ENCODE results near the gene GCN1. TPM values are rescaled to one million over a fixed set of nuclear protein-coding genes. Genes with fewer than 3 reads are reported as not detected.

GCN1 gene
- total RNA-seq, 1 experiment from 2014 or later, result 117 TPM

DNA sequence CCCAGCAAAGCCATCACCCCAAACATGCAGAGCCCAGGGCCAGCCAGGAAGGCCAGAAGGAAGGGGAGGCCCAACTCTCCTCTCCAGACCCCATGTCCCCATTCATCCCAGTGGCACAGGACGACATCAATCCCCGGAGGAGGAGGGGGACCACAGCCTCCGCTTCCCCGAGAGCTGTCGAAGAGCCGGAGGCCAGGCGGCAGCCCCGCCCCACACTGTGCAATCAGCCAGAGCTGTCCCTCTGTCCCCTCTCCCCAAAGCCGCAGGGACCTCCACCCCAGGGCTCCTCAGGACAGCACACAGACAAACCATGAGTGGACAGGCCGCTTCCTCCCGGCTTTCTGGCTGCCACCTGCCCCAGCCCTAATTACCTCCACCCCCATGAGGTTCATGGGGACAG, 94.8 kb downstream of the GCN1 start:
- no peak for DNase-seq (ENCODE audit: unreplicated experiment)
- Mint-ChIP-seq H3K9me3 (ENCODE audit: unreplicated experiment) (no peaks in the 10 kb centered on the region), H3K27me3 (ENCODE audit: insufficient read depth, unreplicated experiment) (no peaks in the 10 kb centered on the region), H3K27ac (ENCODE audit: low read depth, unreplicated experiment) (no peak overlapping the region), H3K4me1 (ENCODE audit: insufficient read depth, unreplicated experiment) (peaks cover under 1% of the 10 kb centered on the region), H3K36me3 (ENCODE audit: insufficient read depth, unreplicated experiment) (peaks cover 62% of the 10 kb centered on the region), H3K4me3 (ENCODE audit: unreplicated experiment) (no peak overlapping the region)
- intact Hi-C loops (cut with micrococcal nuclease), result no loop called here
- TF ChIP-seq, protein P1, sequence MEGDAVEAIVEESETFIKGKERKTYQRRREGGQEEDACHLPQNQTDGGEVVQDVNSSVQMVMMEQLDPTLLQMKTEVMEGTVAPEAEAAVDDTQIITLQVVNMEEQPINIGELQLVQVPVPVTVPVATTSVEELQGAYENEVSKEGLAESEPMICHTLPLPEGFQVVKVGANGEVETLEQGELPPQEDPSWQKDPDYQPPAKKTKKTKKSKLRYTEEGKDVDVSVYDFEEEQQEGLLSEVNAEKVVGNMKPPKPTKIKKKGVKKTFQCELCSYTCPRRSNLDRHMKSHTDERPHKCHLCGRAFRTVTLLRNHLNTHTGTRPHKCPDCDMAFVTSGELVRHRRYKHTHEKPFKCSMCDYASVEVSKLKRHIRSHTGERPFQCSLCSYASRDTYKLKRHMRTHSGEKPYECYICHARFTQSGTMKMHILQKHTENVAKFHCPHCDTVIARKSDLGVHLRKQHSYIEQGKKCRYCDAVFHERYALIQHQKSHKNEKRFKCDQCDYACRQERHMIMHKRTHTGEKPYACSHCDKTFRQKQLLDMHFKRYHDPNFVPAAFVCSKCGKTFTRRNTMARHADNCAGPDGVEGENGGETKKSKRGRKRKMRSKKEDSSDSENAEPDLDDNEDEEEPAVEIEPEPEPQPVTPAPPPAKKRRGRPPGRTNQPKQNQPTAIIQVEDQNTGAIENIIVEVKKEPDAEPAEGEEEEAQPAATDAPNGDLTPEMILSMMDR (IDR thresholded peaks at IDR 0.05; ENCODE audit: unreplicated experiment), result no peak
- BruUV-seq (replicated peaks), result no TSS peak
- ChIA-PET POLR2A (no interaction called here), CTCF (interaction anchor here (0.7 to 1.8 kb wide), 3 partner anchors 12 to 218 kb away, joined by 4 to 10 read pairs (median 4); partner anchors contain the start of gene RAB35)

DNA sequence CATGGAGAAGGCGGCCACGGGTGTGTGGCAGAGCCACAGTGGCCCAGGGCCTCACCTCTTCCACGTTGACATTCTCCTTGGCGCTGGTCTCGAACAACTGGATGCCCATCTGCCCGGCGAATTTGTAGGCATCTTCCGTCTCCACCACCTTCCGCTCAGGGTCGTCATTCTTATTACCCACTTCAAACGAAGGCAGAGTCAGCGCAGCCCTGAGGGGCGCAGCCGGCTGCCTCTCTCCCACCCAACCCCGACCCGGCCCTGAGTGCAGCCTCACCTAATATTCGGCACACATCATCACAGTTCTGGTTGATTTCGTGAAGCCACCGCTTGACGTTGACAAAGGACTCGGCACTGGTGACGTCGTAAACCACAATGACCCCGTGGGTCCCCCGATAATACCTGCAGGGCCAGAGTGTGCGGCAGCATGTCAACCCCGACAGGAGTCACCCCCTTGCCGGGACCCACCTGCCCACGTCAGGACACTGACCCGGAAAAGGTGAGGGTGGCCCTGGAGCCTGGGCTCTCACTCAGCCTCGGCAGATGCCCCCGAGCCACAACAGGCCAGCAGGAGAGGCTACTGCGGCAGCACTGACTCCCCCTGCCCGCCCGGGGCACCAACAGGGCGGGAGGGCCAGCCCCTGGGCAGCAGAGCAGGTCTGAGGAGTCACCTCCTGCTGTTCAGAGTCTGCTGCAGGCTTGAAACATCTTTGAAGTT, 95.6 kb downstream of the GCN1 start:
- TF ChIP-seq, protein P1 (IDR thresholded peaks at IDR 0.05; ENCODE audit: unreplicated experiment), result no peak
- Mint-ChIP-seq H3K9me3 (ENCODE audit: unreplicated experiment) (no peaks in the 10 kb centered on the region), H3K27ac (ENCODE audit: low read depth, unreplicated experiment) (no peak overlapping the region), H3K36me3 (ENCODE audit: insufficient read depth, unreplicated experiment) (peaks cover 65% of the 10 kb centered on the region), H3K4me1 (ENCODE audit: insufficient read depth, unreplicated experiment) (no peaks in the 10 kb centered on the region), H3K27me3 (ENCODE audit: insufficient read depth, unreplicated experiment) (no peaks in the 10 kb centered on the region), H3K4me3 (ENCODE audit: unreplicated experiment) (no peak overlapping the region)
- no peak for DNase-seq (ENCODE audit: unreplicated experiment)
- ChIA-PET POLR2A (no interaction called here), CTCF (no interaction called here)
- BruUV-seq (replicated peaks), result no TSS peak
- intact Hi-C loops (cut with micrococcal nuclease), result no loop called here

DNA sequence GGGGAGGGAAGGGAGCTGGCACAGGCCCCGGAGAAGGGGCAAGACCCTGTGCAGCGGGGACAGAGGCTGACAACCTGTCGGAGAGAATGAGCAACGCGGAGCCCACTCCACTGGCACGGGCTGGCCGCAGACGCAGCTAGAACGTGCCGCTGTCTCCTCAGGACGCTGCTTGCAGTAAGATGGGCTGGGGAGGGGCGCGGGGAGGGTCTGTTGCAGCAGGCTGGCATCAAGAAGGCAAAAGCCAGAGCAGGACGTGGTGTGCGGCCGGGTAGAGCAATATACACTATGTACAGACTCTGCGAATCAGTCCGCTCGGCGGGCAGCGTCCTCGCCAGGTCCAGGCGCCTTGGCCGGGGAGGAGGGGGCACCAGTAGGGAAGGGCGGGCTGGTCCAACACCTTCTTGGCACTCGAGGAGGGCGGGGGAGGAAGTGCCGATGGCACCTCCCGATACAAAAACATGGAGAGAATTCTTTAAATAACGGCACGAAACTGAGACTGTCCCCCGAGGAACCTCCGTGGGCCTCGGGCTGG, 97.8 kb downstream of the GCN1 start:
- POLR2A ChIA-PET, result interaction anchor here (0.7 to 1.2 kb wide), 3 partner anchors 68 to 224 kb away, joined by 3 read pairs; no protein-coding TSS in a partner anchor
- DNase-seq (ENCODE audit: unreplicated experiment), result no peak
- H3K27ac Mint-ChIP-seq (ENCODE audit: low read depth, unreplicated experiment), result no peak overlapping the region
- intact Hi-C loops (cut with micrococcal nuclease), result no loop called here
- H3K36me3 Mint-ChIP-seq (ENCODE audit: insufficient read depth, unreplicated experiment), result peaks cover 60% of the 10 kb centered on the region
- no peaks in the 10 kb centered on the region for H3K4me1 Mint-ChIP-seq (ENCODE audit: insufficient read depth, unreplicated experiment)
- TF ChIP-seq, protein P1 (IDR thresholded peaks at IDR 0.05; ENCODE audit: unreplicated experiment), result no peak
- no peak overlapping the region for H3K4me3 Mint-ChIP-seq (ENCODE audit: unreplicated experiment)
- no peaks in the 10 kb centered on the region for H3K27me3 Mint-ChIP-seq (ENCODE audit: insufficient read depth, unreplicated experiment)
- BruUV-seq (replicated peaks), result no TSS peak
- H3K9me3 Mint-ChIP-seq (ENCODE audit: unreplicated experiment), result no peaks in the 10 kb centered on the region
- CTCF ChIA-PET, result no interaction called here

DNA sequence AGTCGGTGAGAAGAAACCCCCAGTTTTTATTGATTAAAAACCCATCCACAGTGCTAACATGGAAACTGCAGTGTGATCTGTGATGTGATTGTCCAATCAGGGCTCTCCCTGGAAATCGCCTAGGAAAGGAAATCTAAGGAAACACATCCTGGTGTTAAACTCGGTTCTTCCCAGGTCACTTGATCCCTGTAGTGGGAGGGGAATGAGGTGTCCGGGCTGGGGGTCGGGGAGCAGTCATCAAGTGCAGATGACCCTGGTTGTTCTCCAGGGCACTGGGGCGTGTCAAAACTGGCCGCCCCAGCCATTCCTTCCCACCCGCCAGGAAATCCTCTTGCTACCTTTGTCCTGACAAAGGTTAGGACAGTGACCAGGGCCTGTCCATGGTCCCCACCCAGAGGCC, 98.8 kb downstream of the GCN1 start:
- intact Hi-C loops (cut with micrococcal nuclease), result no loop called here
- H3K27me3 Mint-ChIP-seq (ENCODE audit: insufficient read depth, unreplicated experiment), result no peaks in the 10 kb centered on the region
- no peaks in the 10 kb centered on the region for H3K9me3 Mint-ChIP-seq (ENCODE audit: unreplicated experiment)
- no peak overlapping the region for H3K27ac Mint-ChIP-seq (ENCODE audit: low read depth, unreplicated experiment)
- ChIA-PET CTCF (no interaction called here), POLR2A (no interaction called here)
- DNase-seq (ENCODE audit: unreplicated experiment), result no peak
- peaks cover 61% of the 10 kb centered on the region for H3K36me3 Mint-ChIP-seq (ENCODE audit: insufficient read depth, unreplicated experiment)
- H3K4me3 Mint-ChIP-seq (ENCODE audit: unreplicated experiment), result no peak overlapping the region
- BruUV-seq (replicated peaks), result TSS peak; percentile 53
- peaks cover 7% of the 10 kb centered on the region for H3K4me1 Mint-ChIP-seq (ENCODE audit: insufficient read depth, unreplicated experiment)
- TF ChIP-seq, protein P1 (IDR thresholded peaks at IDR 0.05; ENCODE audit: unreplicated experiment), result no peak
